H1 (cell line): ENCODE data around the gene GPD1. TPM values are rescaled to one million over a fixed set of nuclear protein-coding genes. Genes with fewer than 3 reads are reported as not detected.

ENCODE experiments used
- CHD7 ChIP-seq: fragments of 300-600 bp; sonication (generic); IDR thresholded peaks from 2 replicates; pipeline ENCODE4 v1.7.1; 2012; ENCODE audit warnings: low read length, moderate library complexity, mild to moderate bottlenecking, inconsistent platforms; ENCODE audit not compliant: insufficient replicate concordance
- JUN ChIP-seq: IDR thresholded peaks from 2 replicates; pipeline ENCODE4 v1.6.1; 2011; ENCODE audit warnings: low read depth, mild to moderate bottlenecking, improper control_type of control experiment, low read length
- KDM1A ChIP-seq: fragments of 200-600, 300-600 bp; sonication (generic); IDR thresholded peaks from 2 replicates; pipeline ENCODE4 v1.7.1; 2016; ENCODE audit warnings: mild to moderate bottlenecking, low read length, borderline replicate concordance
- RAD21 ChIP-seq, 2 experiments: IDR thresholded peaks in 1 of 2; conservative IDR thresholded peaks in 1 of 2; 2 replicates each; pipeline ENCODE4 v1.6.1; 2011; ENCODE audit warnings: low read depth in 2 of 2, low read length in 2 of 2, improper control_type of control experiment in 1 of 2, inconsistent platforms in 1 of 2, mild to moderate bottlenecking in 1 of 2, moderate library complexity in 1 of 2
- RBBP5 ChIP-seq: IDR thresholded peaks from 2 replicates; pipeline ENCODE4 v1.7.1; 2012; ENCODE audit warnings: low read depth, mild to moderate bottlenecking, inconsistent platforms, low read length, moderate library complexity, borderline replicate concordance
- RFX5 ChIP-seq: IDR thresholded peaks from 2 replicates; pipeline ENCODE4 v1.6.1; 2011; ENCODE audit warnings: low read depth, low read length, improper control_type of control experiment, borderline replicate concordance
- SIRT6 ChIP-seq: IDR thresholded peaks from one replicate; pipeline ENCODE4 v1.7.1; 2012; ENCODE audit warnings: low read length, inconsistent platforms
- polyA plus RNA-seq, 7 experiments: library from polyadenylated mRNA; depleted of rRNA in 3 of 7; stranded (reverse) in 5 of 7; unstranded in 2 of 7; fragments of >200 nt in 5 of 7; fragments of 200-250 nt in 2 of 7; gene quantifications; 1 replicate in 5 of 7; 2 replicates in 1 of 7; 4 replicates in 1 of 7; pipeline versions ENCODE4 v1.2.1 to v1.2.3, GENCODE V29; 2011 to 2013; ENCODE audit warnings: missing spikeins in 2 of 7, mixed read lengths in 2 of 7
- total RNA-seq: library from RNA; stranded (reverse); fragmentation: NEBNext Ultra II Directional; extraction: Animal tissue kit (Norgen Biotek cat#: 25700); gene quantifications from 2 replicates; pipeline ENCODE4 v1.2.1, GENCODE V29; 2021

GPD1 gene
- total and polyA plus RNA-seq, 2 of the 8 experiments (the other 6 are each of a cell fraction or from before 2014, with no cell fraction given) = 0.45 to 0.74 TPM

DNA sequence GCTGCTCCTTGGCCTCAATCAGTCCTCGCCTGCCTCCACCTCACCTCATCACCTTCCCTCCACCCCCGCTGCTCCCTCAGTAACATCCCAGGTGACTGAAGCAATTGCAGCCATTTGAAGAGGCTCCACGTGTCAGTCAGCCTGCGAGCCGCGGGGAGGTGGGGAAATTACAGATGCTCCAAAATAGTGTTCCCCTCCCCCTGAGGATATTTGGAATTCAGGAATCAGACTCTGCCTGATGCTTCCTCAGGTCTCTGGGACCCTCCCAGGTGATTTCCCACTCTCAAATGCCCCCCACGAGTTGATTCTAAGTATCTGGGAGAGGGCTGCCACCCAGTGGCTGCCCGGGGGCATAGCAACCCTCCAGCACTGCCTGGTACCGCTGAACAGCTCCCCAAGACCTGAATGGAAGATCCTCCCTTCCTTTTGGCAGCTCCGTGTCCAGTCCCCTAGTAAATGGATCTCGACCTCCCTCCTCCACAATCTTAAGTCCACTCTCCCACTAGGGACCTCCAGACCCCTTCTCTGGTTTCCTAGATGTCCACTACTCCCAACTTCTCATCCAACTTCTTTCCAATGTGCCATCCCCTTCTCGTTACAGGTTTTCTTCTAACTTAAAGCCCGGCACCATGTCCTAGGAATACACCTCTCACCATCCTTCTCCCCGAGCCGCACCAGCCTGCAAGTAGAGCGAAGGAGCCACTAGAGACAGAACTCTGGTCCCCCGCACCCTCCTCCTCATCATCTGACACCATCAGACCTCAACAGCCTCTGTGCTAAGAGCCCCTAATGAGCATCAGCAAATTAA is 47.8 kb upstream of the GPD1 start (continued):
- TF ChIP-seq SIRT6 (no peak), RBBP5 (no peak), RAD21 (IDR thresholded peaks at IDR 0.05 in 1 of 2, conservative IDR thresholded peaks at IDR 0.05 in 1 of 2; ENCODE audit: low read depth in 2 of 2, low read length in 2 of 2) (peak; percentile 89 to 92), KDM1A (no peak), JUN (no peak), CHD7 (no peak), RFX5 (peak; percentile 22; the same call in 1 of the 2 replicates)
